ENCODE results near the gene HRAS. TPM values are rescaled to one million over a fixed set of nuclear protein-coding genes. Genes with fewer than 3 reads are reported as not detected.
A peak's percentile ranks its signal among the peaks of the same experiment; 100 is the strongest.

The HRAS gene
- total RNA-seq, 2 donors from 2014 or later, result 13.0 to 15.8 TPM

DNA sequence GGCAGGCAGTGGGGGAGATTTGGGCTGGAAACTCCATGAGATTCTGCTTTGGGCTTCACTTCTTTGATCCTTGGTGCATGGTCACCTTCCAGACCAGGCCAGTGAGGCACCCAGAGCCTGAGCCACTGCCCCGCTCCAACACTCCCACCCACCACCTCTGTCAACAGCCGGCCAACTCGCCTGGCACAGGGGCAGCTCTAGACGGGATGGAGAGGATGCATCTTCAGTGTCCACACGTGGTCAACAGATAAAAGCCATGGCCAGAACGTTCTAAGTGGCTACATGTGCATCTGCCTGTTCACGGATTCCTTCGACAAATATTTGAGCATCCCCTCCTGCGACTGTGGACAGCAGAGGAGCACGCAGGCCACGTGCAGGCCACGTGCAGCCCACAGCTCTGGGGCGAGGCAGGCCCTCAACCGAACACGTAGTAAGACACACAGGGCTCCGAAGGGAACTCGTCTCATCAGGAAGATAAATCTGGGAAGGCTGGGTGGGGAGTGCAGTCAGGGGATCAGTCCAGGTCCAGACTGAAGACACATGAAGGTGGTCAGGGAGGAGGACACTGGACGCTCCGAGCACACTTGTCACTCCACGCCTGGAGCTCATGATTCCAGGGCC lies 3.2 kb upstream of the HRAS start:
- ATAC-seq (no peak), DNase-seq (peak in 1 of 4 donors; percentile 11)
- Histone ChIP-seq H3K9me3 (no peaks in the 10 kb centered on the region), H3K36me3 (replicated peaks in 1 of 2; ENCODE audit: insufficient read depth in 1 of 2, low read depth in 2 of 2) (no peaks in the 10 kb centered on the region), H3K4me3 (no peak overlapping the region), H3K4me1 (peaks cover 36% of the 10 kb centered on the region), H3K27ac (no peak overlapping the region), H3K27me3 (no peaks in the 10 kb centered on the region)
- intact Hi-C loops (cut with DNase I), result no loop called here
- no peak for TF ChIP-seq POLR2A (IDR thresholded peaks at IDR 0.05)
- TF ChIP-seq, protein P1, sequence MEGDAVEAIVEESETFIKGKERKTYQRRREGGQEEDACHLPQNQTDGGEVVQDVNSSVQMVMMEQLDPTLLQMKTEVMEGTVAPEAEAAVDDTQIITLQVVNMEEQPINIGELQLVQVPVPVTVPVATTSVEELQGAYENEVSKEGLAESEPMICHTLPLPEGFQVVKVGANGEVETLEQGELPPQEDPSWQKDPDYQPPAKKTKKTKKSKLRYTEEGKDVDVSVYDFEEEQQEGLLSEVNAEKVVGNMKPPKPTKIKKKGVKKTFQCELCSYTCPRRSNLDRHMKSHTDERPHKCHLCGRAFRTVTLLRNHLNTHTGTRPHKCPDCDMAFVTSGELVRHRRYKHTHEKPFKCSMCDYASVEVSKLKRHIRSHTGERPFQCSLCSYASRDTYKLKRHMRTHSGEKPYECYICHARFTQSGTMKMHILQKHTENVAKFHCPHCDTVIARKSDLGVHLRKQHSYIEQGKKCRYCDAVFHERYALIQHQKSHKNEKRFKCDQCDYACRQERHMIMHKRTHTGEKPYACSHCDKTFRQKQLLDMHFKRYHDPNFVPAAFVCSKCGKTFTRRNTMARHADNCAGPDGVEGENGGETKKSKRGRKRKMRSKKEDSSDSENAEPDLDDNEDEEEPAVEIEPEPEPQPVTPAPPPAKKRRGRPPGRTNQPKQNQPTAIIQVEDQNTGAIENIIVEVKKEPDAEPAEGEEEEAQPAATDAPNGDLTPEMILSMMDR (IDR thresholded peaks at IDR 0.05), result no peak
- 84 to 90% methylated on average over 15 to 20 of the region's 20 CpGs for WGBS, 2 donors

DNA sequence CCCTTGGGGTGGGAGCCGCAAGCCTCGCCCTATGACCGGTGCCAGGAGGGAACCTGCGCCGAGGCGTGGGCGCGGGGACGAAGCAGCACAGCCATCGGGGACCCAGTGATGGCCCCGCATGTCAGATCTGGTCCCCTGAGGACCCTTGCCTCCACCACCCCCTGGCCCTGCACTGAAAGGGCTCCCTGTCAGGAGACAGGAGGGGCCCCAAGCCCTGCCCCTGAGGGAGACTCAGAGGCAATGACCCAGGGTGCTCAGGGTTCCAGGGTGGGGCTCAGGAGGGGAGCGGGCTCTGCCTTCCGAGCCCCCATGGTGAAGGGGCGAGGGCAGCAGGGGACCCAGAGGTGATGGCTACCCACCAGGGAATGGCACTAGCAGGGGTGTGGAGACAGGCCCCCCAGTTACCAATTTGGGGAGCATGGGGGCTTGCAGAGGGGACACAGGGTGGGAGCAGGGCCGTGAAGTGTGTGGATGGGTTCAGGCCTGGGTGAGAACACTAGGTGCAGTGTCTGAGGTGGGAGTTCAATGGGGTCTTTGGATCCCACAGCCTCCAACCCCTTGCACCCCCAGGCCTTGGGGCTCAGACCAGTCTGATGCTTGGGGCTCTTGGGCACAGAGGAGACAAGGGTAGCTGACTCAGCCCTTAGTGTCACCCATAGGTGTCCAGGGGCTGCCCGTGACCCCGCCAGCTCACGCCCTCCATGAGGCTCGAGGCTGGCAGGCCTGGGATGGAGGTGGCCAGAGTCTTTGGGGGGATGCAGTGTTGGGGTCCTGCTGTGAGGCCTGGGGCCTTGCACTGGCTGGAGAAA lies 2.5 kb upstream of the HRAS start:
- TF ChIP-seq, protein P1 (IDR thresholded peaks at IDR 0.05), result peak in 1 of 7 experiments; percentile 7
- no peak for TF ChIP-seq POLR2A (IDR thresholded peaks at IDR 0.05)
- peaks cover 36% of the 10 kb centered on the region for H3K4me1 ChIP-seq
- H3K9me3 ChIP-seq, result no peaks in the 10 kb centered on the region
- no peak for ATAC-seq
- H3K4me3 ChIP-seq, result peak overlapping the region in 1 of 2 donors; percentile 13
- intact Hi-C loops (cut with DNase I), result no loop called here
- H3K27me3 ChIP-seq, result no peaks in the 10 kb centered on the region
- DNase-seq, result peak in 3 of 4 donors; percentile 7 to 16 (median 11)
- no peaks in the 10 kb centered on the region for H3K36me3 ChIP-seq (replicated peaks in 1 of 2; ENCODE audit: insufficient read depth in 1 of 2, low read depth in 2 of 2)
- H3K27ac ChIP-seq, result peak overlapping the region in 2 of 4 donors; percentile 90 to 92
- WGBS, 2 donors, result 30 to 60% methylated on average over 1 to 19 of the region's 19 CpGs

DNA sequence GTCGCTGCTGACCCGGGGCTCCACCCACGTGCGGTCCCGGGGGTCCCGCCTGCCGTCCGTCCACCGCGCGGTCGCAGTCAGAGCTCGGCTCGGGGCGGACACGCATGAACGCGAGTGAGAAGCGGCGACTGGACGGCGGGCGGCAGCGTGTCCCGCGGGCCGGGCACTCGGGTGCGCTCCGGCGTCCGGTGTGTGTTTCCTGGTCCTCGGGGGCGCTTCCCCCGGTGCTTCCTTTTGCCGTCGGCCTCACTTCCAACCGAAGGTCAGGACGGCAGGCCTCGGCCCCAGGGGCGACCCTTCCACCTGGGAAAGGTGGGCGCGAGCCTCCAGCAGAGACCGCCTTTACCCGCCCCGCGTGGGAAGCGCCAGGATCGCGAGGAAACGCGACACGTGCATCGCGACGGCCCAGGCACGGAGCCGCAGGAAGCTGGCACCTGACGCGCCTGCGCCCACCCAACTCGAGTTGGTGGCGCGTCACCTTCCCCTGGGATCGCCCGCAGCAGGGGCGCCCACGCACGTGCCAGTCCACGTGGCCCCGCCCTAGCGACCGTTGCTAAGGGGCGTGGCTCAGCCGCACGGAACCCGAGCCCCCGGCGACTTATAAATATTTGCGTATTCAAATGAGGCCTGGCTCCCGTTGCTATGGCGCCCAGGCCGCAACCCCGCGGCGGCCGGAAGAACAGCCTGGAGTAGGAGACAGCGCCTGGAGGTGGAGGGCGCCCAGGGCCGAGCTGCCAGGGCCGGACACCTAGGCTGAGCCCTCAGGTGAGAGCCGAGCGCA lies 1.7 kb upstream of the HRAS start, which contains the start of gene LRRC56:
TSS of gene LRRC56 (plus strand) at position 687 of the 781 bp plus-strand sequence. CDS start 3,158 bp downstream, outside the sequence.
- H3K4me1 ChIP-seq, result peaks cover 36% of the 10 kb centered on the region
- peak; percentile 66 for ATAC-seq
- peaks cover 0 to 1% of the 10 kb centered on the region in 2 donors for H3K36me3 ChIP-seq (replicated peaks in 1 of 2; ENCODE audit: insufficient read depth in 1 of 2, low read depth in 2 of 2)
- H3K27ac ChIP-seq, result peak within 1 kb of the TSS; percentile 85 to 92 (median 90)
- peak; percentile 90 to 94 (median 94) for DNase-seq
- H3K9me3 ChIP-seq, result no peaks in the 10 kb centered on the region
- intact Hi-C loops (cut with DNase I), result no loop called here
- peak within 1 kb of the TSS in 1 of 2 donors; percentile 13 for H3K4me3 ChIP-seq
- WGBS, 2 donors, result 4% methylated on average over 91 of the region's 93 CpGs; no CpG with 5 or more reads in 1 of the 2 donors
- peak in 2 of 3 donors; percentile 44 to 61 for TF ChIP-seq POLR2A (IDR thresholded peaks at IDR 0.05)
- TF ChIP-seq, protein P1 (IDR thresholded peaks at IDR 0.05), result peak in 1 of 7 experiments; percentile 13
- no peaks in the 10 kb centered on the region for H3K27me3 ChIP-seq

DNA sequence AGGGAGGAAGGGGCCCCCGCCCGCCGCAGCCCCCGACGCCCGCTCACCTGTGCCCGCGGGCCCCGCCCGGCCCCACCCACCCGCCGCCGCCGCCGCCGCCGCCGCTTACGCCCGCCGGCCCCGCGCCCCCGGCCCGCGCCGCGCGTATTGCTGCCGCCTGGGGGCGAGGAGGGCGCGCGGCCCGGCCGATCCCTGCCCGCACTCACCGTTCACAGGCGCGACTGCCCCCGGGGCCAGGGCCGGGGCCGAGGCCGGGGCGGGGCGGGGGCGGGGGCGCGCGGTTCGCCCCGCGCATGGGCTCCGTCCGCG lies 212 bp downstream of the HRAS start:
- TF ChIP-seq POLR2A (IDR thresholded peaks at IDR 0.05), result no peak
- TF ChIP-seq, protein P1 (IDR thresholded peaks at IDR 0.05), result peak in 1 of 7 experiments; percentile 16
- WGBS, 2 donors, result 1% methylated on average over 20 of the region's 56 CpGs; no CpG with 5 or more reads in 1 of the 2 donors
- Histone ChIP-seq H3K36me3 (replicated peaks in 1 of 2; ENCODE audit: insufficient read depth in 1 of 2, low read depth in 2 of 2) (peaks cover 0 to 1% of the 10 kb centered on the region in 2 donors), H3K9me3 (no peaks in the 10 kb centered on the region), H3K4me1 (peaks cover 36% of the 10 kb centered on the region), H3K27ac (peak overlapping the region in 3 of 4 donors; percentile 50 to 66 (median 58)), H3K27me3 (no peaks in the 10 kb centered on the region), H3K4me3 (no peak overlapping the region)
- intact Hi-C loops (cut with DNase I), result no loop called here
- ATAC-seq, result peak; percentile 33
- no peak for DNase-seq

All from body of pancreas (tissue), 4 donors.